ENCODE data around the gene CAPN12. TPM values are rescaled to one million over a fixed set of nuclear protein-coding genes. Genes with fewer than 3 reads are reported as not detected.

The CAPN12 gene
- total and polyA plus RNA-seq, 2 of the 8 experiments (the other 6 are each of a cell fraction or from before 2014, with no cell fraction given), result 8.8 to 20.0 TPM

DNA sequence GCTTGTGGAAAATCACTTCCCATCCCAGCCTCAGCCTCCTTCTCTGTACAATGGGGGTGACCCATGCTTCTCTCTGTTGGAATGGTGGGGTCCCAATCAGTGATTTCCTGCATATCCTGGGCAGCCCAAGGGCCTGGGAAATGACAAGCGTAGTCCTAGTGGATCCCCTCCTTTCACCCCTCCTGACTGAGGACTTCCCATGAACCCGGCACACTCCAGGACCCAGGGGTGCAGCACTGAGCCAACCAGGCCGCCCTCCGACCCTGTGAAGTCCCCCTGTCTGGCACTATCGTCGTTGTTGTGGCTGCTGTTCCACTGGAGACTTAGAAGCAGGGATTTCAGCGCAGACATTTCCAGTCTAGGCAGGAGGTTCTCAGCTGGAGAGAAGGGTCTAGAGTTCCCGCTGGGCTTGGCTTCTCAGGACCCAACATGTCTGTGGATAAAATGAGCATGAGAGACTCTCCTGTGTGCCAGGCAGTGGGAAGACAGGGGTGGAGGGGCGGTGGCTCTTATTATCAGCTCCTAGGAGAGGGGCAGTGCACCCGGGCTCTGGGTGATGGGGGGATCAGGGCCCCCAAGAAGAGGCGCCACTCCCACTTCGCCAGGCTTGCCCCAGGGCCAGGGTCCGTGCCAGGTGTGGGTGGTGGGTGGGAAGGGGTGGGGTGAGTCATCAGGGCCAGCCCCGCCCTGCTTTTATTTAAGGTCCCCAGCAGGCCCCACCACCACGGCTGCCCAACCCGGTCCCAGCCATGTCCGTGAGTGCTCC, 44.4 kb upstream of the CAPN12 start, which contains the start of gene LGALS7B:
TSS of gene LGALS7B (plus strand) at position 723 of the 766 bp plus-strand sequence. CDS start at position 750, 27 bp downstream.
- Histone ChIP-seq H2BK5ac (ENCODE audit: low read depth, low read length) (no peak within 1 kb of the TSS), H3K14ac (ENCODE audit: insufficient read length) (no peak within 1 kb of the TSS), H3K79me2 (ENCODE audit: control insufficient read depth in 1 of 2, insufficient read depth in 2 of 2, low read length in 2 of 2) (no peaks in the 10 kb centered on the region), H3K4me3 (ENCODE audit: extremely low read depth in 1 of 4, insufficient read depth in 2 of 4, low read depth in 3 of 4, low read length in 4 of 4) (no peak within 1 kb of the TSS), H3K79me1 (ENCODE audit: low read depth, low read length) (no peaks in the 10 kb centered on the region), H4K5ac (ENCODE audit: insufficient read length, low read depth, low read length) (no peak within 1 kb of the TSS), H3K18ac (ENCODE audit: extremely low read depth, low read length) (no peak within 1 kb of the TSS), H4K20me1 (replicated peaks in 1 of 2; ENCODE audit: control insufficient read depth in 1 of 2, insufficient read depth in 2 of 2, low read length in 2 of 2) (no peaks in the 10 kb centered on the region), H3K4me2 (ENCODE audit: insufficient read depth in 1 of 2, low read depth in 2 of 2, low read length in 2 of 2) (no peak within 1 kb of the TSS), H3K36me3 (ENCODE audit: control insufficient read depth in 2 of 4, insufficient read depth in 4 of 4, low read length in 3 of 4) (no peaks in the 10 kb centered on the region), H2BK120ac (replicated peaks; ENCODE audit: low read depth, low read length) (no peak within 1 kb of the TSS), H4K8ac (ENCODE audit: extremely low read depth, insufficient read depth, low read length) (peak within 1 kb of the TSS; percentile 57; the same call in 1 of the 2 replicates), H3K23me2 (ENCODE audit: low read depth, low read length) (no peaks in the 10 kb centered on the region), H3K27ac (ENCODE audit: low read depth, low read length) (no peak within 1 kb of the TSS), H3K4me1 (replicated peaks in 1 of 4; ENCODE audit: control insufficient read depth in 3 of 4, insufficient read depth in 4 of 4, low read length in 3 of 4) (peaks cover 0 to 2% (median 0%) of the 10 kb centered on the region in 4 experiments; a peak in 1 of 7 replicates), H3K9me3 (ENCODE audit: insufficient read depth in 2 of 2, low read depth in 1 of 2, low read length in 1 of 2) (no peaks in the 10 kb centered on the region), H3K56ac (replicated peaks; ENCODE audit: insufficient read length, low read depth, low read length) (no peak within 1 kb of the TSS), H2BK20ac (ENCODE audit: low read length) (no peak within 1 kb of the TSS), H4K91ac (replicated peaks; ENCODE audit: insufficient read length, low read length) (no peak within 1 kb of the TSS), H3K4ac (replicated peaks; ENCODE audit: insufficient read length, low read depth, low read length) (no peak within 1 kb of the TSS), H3K27me3 (replicated peaks in 1 of 4; ENCODE audit: control insufficient read depth in 3 of 4, extremely low read depth in 1 of 4, insufficient read depth in 3 of 4, low read length in 3 of 4) (peaks cover 0 to 12% (median 3%) of the 10 kb centered on the region in 4 experiments; a peak in 4 of 7 replicates), H2AFZ (ENCODE audit: low read length) (peak within 1 kb of the TSS; percentile 67; the same call in 1 of the 2 replicates), H3K23ac (ENCODE audit: insufficient read length) (no peak within 1 kb of the TSS), H2BK15ac (ENCODE audit: low read length) (no peak within 1 kb of the TSS), H3K9ac (replicated peaks in 1 of 4; ENCODE audit: extremely low read depth in 1 of 4, low read depth in 3 of 4, low read length in 3 of 4) (no peak within 1 kb of the TSS), H2BK12ac (ENCODE audit: low read depth, low read length) (no peak within 1 kb of the TSS), H2AK5ac (ENCODE audit: low read depth, low read length) (no peak within 1 kb of the TSS)
- FAIRE-seq (no peak), DNase-seq (ENCODE audit: low read depth in 1 of 2, low spot score in 2 of 2) (no peak)
- POLR2A ChIA-PET (ENCODE audit: partially characterized antibody), result interaction anchor here (0.8 to 1.2 kb wide), 2 partner anchors 59 to 60 kb away, joined by 3 read pairs; no protein-coding TSS in a partner anchor
- WGBS, 2 experiments (ENCODE audit: extremely low coverage in 1 of 2, insufficient coverage in 1 of 2, insufficient read length in 1 of 2, insufficient replicate concordance in 2 of 2, low coverage in 1 of 2, low lambda C conversion rate in 2 of 2, missing lambda C conversion rate in 1 of 2), result 87% methylated on average over 10 of the region's 17 CpGs; no CpG with 5 or more reads in 1 of the 2 experiments
- CTCF ChIA-PET (ENCODE audit: partially characterized antibody), result no interaction called here
- TF ChIP-seq, protein P1, sequence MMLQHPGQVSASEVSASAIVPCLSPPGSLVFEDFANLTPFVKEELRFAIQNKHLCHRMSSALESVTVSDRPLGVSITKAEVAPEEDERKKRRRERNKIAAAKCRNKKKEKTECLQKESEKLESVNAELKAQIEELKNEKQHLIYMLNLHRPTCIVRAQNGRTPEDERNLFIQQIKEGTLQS (IDR thresholded peaks at IDR 0.05; ENCODE audit: insufficient read depth, low read depth, low read length), result no peak
- no peak for TF ChIP-seq CREB1 (IDR thresholded peaks at IDR 0.05)
- TF ChIP-seq RFX5 (IDR thresholded peaks at IDR 0.05; ENCODE audit: borderline replicate concordance, low read depth, low read length), result no peak
- TF ChIP-seq NANOG (IDR thresholded peaks at IDR 0.05; ENCODE audit: insufficient read depth, low read depth, low read length, poor library complexity, severe bottlenecking), result no peak
- no peak for TF ChIP-seq FOSL1 (IDR thresholded peaks at IDR 0.05; ENCODE audit: insufficient read depth, low read depth, low read length)
- TF ChIP-seq ZNF274 (IDR thresholded peaks at IDR 0.05; ENCODE audit: borderline replicate concordance, extremely low read depth, low read length), result no peak
- no peak for TF ChIP-seq RNF2 (IDR thresholded peaks at IDR 0.05; ENCODE audit: borderline replicate concordance, low read depth, low read length, missing control alignments, poor library complexity, severe bottlenecking)
- TF ChIP-seq CHD1 (IDR thresholded peaks at IDR 0.05; ENCODE audit: low read depth, low read length), result no peak
